Lower leg skin (tissue), 4 donors: ENCODE data around the gene TXNDC5. TPM values are rescaled to one million over a fixed set of nuclear protein-coding genes. Genes with fewer than 3 reads are reported as not detected.

Source experiments
- DNase-seq, 2 donors: peaks; one replicate each; pipeline ENCODE4 v3.0.0-alpha.2; 2019; ENCODE audit warnings: low spot score in 2 of 2
- H3K4me3 ChIP-seq: fragments of 200-600 bp; sonication (generic); 2 replicates; pipeline ENCODE4 v1.5.1; 2017; ENCODE audit warnings: mild to moderate bottlenecking, low read depth; ENCODE audit not compliant: poor library complexity, severe bottlenecking
- CTCF ChIP-seq, 3 donors: fragments of 450-650 bp; IDR thresholded peaks; one replicate each; pipeline ENCODE4 v1.5.1; 2016; ENCODE audit warnings: antibody characterized with exemption in 3 of 3, mild to moderate bottlenecking in 3 of 3, moderate library complexity in 2 of 3
- POLR2A ChIP-seq, 2 donors: fragments of 450-650 bp; IDR thresholded peaks; one replicate each; pipeline ENCODE4 v1.6.1; 2016 to 2017; ENCODE audit warnings: antibody characterized with exemption in 2 of 2, mild to moderate bottlenecking in 1 of 2, moderate library complexity in 1 of 2
- WGBS, 2 donors: methylation state at CpG; one replicate each; pipeline ENCODE4 v1.1.5; 2018; 5-methylcytosine and 5-hydroxymethylcytosine counted together
- intact Hi-C: fragments of 100-400 bp; cut with DNase I; formaldehyde crosslinking; loops from one replicate; pipeline ENCODE4 v1.15.0; 2023; ENCODE audit warnings: low total_unique reads
- total RNA-seq, 4 donors: library from RNA; depleted of rRNA; stranded (reverse); fragments of >200 nt; gene quantifications; one replicate each; pipeline ENCODE4 v1.1.0, GENCODE V29; 2016

The TXNDC5 gene
- total RNA-seq, 4 donors from 2014 or later = 29.3 to 68.5 (median 44.1) TPM

GRCh38 chr6:7920425-7920824, 9.8 kb upstream of the TXNDC5 start:
- WGBS, 2 donors = 42 to 76% methylated on average over 2 of the region's 2 CpGs
- no peak for TF ChIP-seq CTCF (IDR thresholded peaks at IDR 0.05)
- no peak for TF ChIP-seq POLR2A (IDR thresholded peaks at IDR 0.05)
- no peak for DNase-seq
- no peak overlapping the region for H3K4me3 ChIP-seq
- intact Hi-C loops = no loop called here

GRCh38 chr6:7919871-7920270, 9.3 kb upstream of the TXNDC5 start:
- WGBS, 2 donors = 27 to 44% methylated on average over 8 of the region's 8 CpGs
- no peak overlapping the region for H3K4me3 ChIP-seq
- TF ChIP-seq POLR2A (IDR thresholded peaks at IDR 0.05) = no peak
- no peak for TF ChIP-seq CTCF (IDR thresholded peaks at IDR 0.05)
- no peak for DNase-seq
- intact Hi-C loops = no loop called here

GRCh38 chr6:7918403-7918802, 7.8 kb upstream of the TXNDC5 start:
- WGBS, 2 donors = 98 to 99% methylated on average over 4 of the region's 4 CpGs
- intact Hi-C loops = no loop called here
- no peak overlapping the region for H3K4me3 ChIP-seq
- TF ChIP-seq POLR2A (IDR thresholded peaks at IDR 0.05) (no peak), CTCF (IDR thresholded peaks at IDR 0.05) (no peak)
- no peak for DNase-seq

- no peak for DNase-seq
- WGBS, 2 donors = 77 to 89% methylated on average over 5 of the region's 5 CpGs
- no peak overlapping the region for H3K4me3 ChIP-seq
- intact Hi-C loops = no loop called here
- TF ChIP-seq POLR2A (IDR thresholded peaks at IDR 0.05) = no peak
- TF ChIP-seq CTCF (IDR thresholded peaks at IDR 0.05) = no peak
Measured at GRCh38 chr6:7917729-7918128, 7.1 kb upstream of the TXNDC5 start.

- intact Hi-C loops = no loop called here
- 86 to 87% methylated on average over 1 of the region's 1 CpG for WGBS, 2 donors
- no peak overlapping the region for H3K4me3 ChIP-seq
- no peak for TF ChIP-seq CTCF (IDR thresholded peaks at IDR 0.05)
- no peak for TF ChIP-seq POLR2A (IDR thresholded peaks at IDR 0.05)
- no peak for DNase-seq
Measured at GRCh38 chr6:7916959-7917358, 6.4 kb upstream of the TXNDC5 start.
